GM12891 (cell line): ENCODE results near the gene EAF1.

ENCODE experiments used
- PAX5 ChIP-seq: IDR thresholded peaks from 2 replicates; pipeline ENCODE4 v1.6.1; 2011; ENCODE audit warnings: low read length, moderate library complexity, mild to moderate bottlenecking; ENCODE audit not compliant: insufficient read depth, severe bottlenecking
- POLR2A ChIP-seq: IDR thresholded peaks from 2 replicates; pipeline ENCODE4 v1.6.1; 2011; ENCODE audit warnings: low read depth, low read length, control low read depth
- POLR2AphosphoS5 ChIP-seq: IDR thresholded peaks from 2 replicates; pipeline ENCODE4 v1.6.1; 2011; ENCODE audit warnings: low read depth, low read length, control low read depth
- POU2F2 ChIP-seq: IDR thresholded peaks from 2 replicates; pipeline ENCODE4 v1.6.1; 2011; ENCODE audit warnings: low read depth, mild to moderate bottlenecking, control low read depth, low read length, moderate library complexity
- SPI1 ChIP-seq: IDR thresholded peaks from 2 replicates; pipeline ENCODE4 v1.6.1; 2011; ENCODE audit warnings: low read depth, low read length, control low read depth
- TAF1 ChIP-seq: IDR thresholded peaks from 2 replicates; pipeline ENCODE4 v1.6.1; 2011; ENCODE audit warnings: low read depth, low read length, control low read depth

GRCh38 chr3:15399970-15400369 lies 27.4 kb upstream of the EAF1 start:
- no peak for TF ChIP-seq POLR2A
- no peak for TF ChIP-seq POLR2AphosphoS5
- no peak for TF ChIP-seq TAF1
- no peak for TF ChIP-seq SPI1
- TF ChIP-seq PAX5: no peak
- no peak for TF ChIP-seq POU2F2
